Esophagus muscularis mucosa (tissue), 3 donors: ENCODE measurements around the gene TXK.

Experiments
- CTCF ChIP-seq, 3 experiments: fragments of 200-600 bp in 2 of 3; fragments of 450-650 bp in 1 of 3; sonication (generic) in 2 of 3; IDR thresholded peaks; one replicate each; pipeline ENCODE4 v1.5.1; 2017 to 2019; ENCODE audit warnings: antibody characterized with exemption in 3 of 3, mild to moderate bottlenecking in 2 of 3, moderate library complexity in 1 of 3
- POLR2A ChIP-seq: fragments of 450-650 bp; IDR thresholded peaks from one replicate; pipeline ENCODE4 v1.6.1; 2017; ENCODE audit warnings: antibody characterized with exemption, moderate library complexity, mild to moderate bottlenecking, low read depth

GRCh38 chr4:48157271-48157670, 23.2 kb upstream of the TXK start:
- TF ChIP-seq POLR2A (no peak), CTCF (IDR thresholded peaks at IDR 0.05) (no peak)
